ENCODE results near the gene ZNRF3.

Gene ZNRF3

GRCh38 chr22:28937206-28938025 is 54.0 kb downstream of the ZNRF3 start:
- CTCF ChIA-PET = interaction anchor here (0.9 to 1.4 kb wide), 2 partner anchors 10 to 217 kb away, joined by 3 to 4 read pairs; no protein-coding TSS in a partner anchor

GRCh38 chr22:28938286-28938833 is 55.0 kb downstream of the ZNRF3 start:
- ChIA-PET CTCF (no interaction called here), POLR2A (no interaction called here)
- no peak for TF ChIP-seq CTCF (IDR thresholded peaks at IDR 0.05; ENCODE audit: insufficient read depth, low read length, missing control alignments)
- H3K4me3 ChIP-seq (ENCODE audit: low read depth, low read length) = no peak overlapping the region
- no peak for DNase-seq (ENCODE audit: low read depth, low spot score)

More at GRCh38 chr22:28937206-28938025, 54.0 kb downstream of the ZNRF3 start:
- TF ChIP-seq CTCF (IDR thresholded peaks at IDR 0.05; ENCODE audit: insufficient read depth, low read length, missing control alignments) = no peak
- H3K4me3 ChIP-seq (ENCODE audit: low read depth, low read length) = no peak overlapping the region
- POLR2A ChIA-PET = no interaction called here
- DNase-seq (ENCODE audit: low read depth, low spot score) = no peak

- no peak for DNase-seq (ENCODE audit: low read depth, low spot score)
- ChIA-PET CTCF (no interaction called here), POLR2A (no interaction called here)
- no peak overlapping the region for H3K4me3 ChIP-seq (ENCODE audit: low read depth, low read length)
- no peak for TF ChIP-seq CTCF (IDR thresholded peaks at IDR 0.05; ENCODE audit: insufficient read depth, low read length, missing control alignments)
Observed at GRCh38 chr22:28939394-28939793, 56.0 kb downstream of the ZNRF3 start.

GRCh38 chr22:28939932-28940331 is 56.6 kb downstream of the ZNRF3 start:
- POLR2A ChIA-PET = no interaction called here
- CTCF ChIA-PET = no interaction called here
- no peak for DNase-seq (ENCODE audit: low read depth, low spot score)
- TF ChIP-seq CTCF (IDR thresholded peaks at IDR 0.05; ENCODE audit: insufficient read depth, low read length, missing control alignments) = no peak
- no peak overlapping the region for H3K4me3 ChIP-seq (ENCODE audit: low read depth, low read length)

- TF ChIP-seq CTCF (IDR thresholded peaks at IDR 0.05; ENCODE audit: insufficient read depth, low read length, missing control alignments) = no peak
- ChIA-PET CTCF (no interaction called here), POLR2A (no interaction called here)
- no peak for DNase-seq (ENCODE audit: low read depth, low spot score)
- no peak overlapping the region for H3K4me3 ChIP-seq (ENCODE audit: low read depth, low read length)
Observed at GRCh38 chr22:28940441-28940840, 57.1 kb downstream of the ZNRF3 start.

GRCh38 chr22:28942333-28942732 is 59.0 kb downstream of the ZNRF3 start:
- DNase-seq (ENCODE audit: low read depth, low spot score) = no peak
- no peak overlapping the region for H3K4me3 ChIP-seq (ENCODE audit: low read depth, low read length)
- CTCF ChIA-PET = interaction anchor here (0.8 to 1.9 kb wide), 4 partner anchors 29 to 342 kb away, joined by 3 to 5 read pairs (median 3); no protein-coding TSS in a partner anchor
- TF ChIP-seq CTCF (IDR thresholded peaks at IDR 0.05; ENCODE audit: insufficient read depth, low read length, missing control alignments) = no peak
- POLR2A ChIA-PET = no interaction called here
